Measurements from ENCODE around the gene STK32B.

The STK32B gene

GRCh38 chr4:5460106-5460801 is 409.0 kb downstream of the STK32B start:
- no peak for DNase-seq (ENCODE audit: insufficient read length, low spot score)
- FAIRE-seq, result no peak

GRCh38 chr4:5461477-5461876 is 410.2 kb downstream of the STK32B start:
- no peak for FAIRE-seq
- DNase-seq (ENCODE audit: insufficient read length, low spot score), result no peak

GRCh38 chr4:5462254-5462835 is 411.1 kb downstream of the STK32B start:
- no peak for DNase-seq (ENCODE audit: insufficient read length, low spot score)
- FAIRE-seq, result no peak

- DNase-seq (ENCODE audit: insufficient read length, low spot score) (no peak), FAIRE-seq (no peak)
Observed at GRCh38 chr4:5462896-5463295, 411.6 kb downstream of the STK32B start.

GRCh38 chr4:5463361-5463760 is 412.1 kb downstream of the STK32B start:
- FAIRE-seq (no peak), DNase-seq (ENCODE audit: insufficient read length, low spot score) (no peak)

GRCh38 chr4:5463936-5464650 is 412.8 kb downstream of the STK32B start:
- DNase-seq (ENCODE audit: insufficient read length, low spot score) (no peak), FAIRE-seq (no peak)

- no peak for FAIRE-seq
- DNase-seq (ENCODE audit: insufficient read length, low spot score), result no peak
Observed at GRCh38 chr4:5465529-5465928, 414.2 kb downstream of the STK32B start.

- DNase-seq (ENCODE audit: insufficient read length, low spot score) (no peak), FAIRE-seq (no peak)
Observed at GRCh38 chr4:5465956-5466355, 414.7 kb downstream of the STK32B start.

- FAIRE-seq (no peak), DNase-seq (ENCODE audit: insufficient read length, low spot score) (no peak)
Observed at GRCh38 chr4:5467111-5467510, 415.8 kb downstream of the STK32B start.

- FAIRE-seq (no peak), DNase-seq (ENCODE audit: insufficient read length, low spot score) (no peak)
Observed at GRCh38 chr4:5469151-5469775, 418.0 kb downstream of the STK32B start.

- DNase-seq (ENCODE audit: insufficient read length, low spot score) (no peak), FAIRE-seq (no peak)
Observed at GRCh38 chr4:5469861-5470260, 418.6 kb downstream of the STK32B start.

- FAIRE-seq, result no peak
Observed at GRCh38 chr4:5470318-5471198, 419.3 kb downstream of the STK32B start.

GRCh38 chr4:5471206-5471605 is 419.9 kb downstream of the STK32B start:
- DNase-seq (ENCODE audit: insufficient read length, low spot score) (no peak), FAIRE-seq (no peak)

More at GRCh38 chr4:5470318-5471198, 419.3 kb downstream of the STK32B start:
- no peak for DNase-seq (ENCODE audit: insufficient read length, low spot score)

GRCh38 chr4:5471691-5472090 is 420.4 kb downstream of the STK32B start:
- FAIRE-seq (no peak), DNase-seq (ENCODE audit: insufficient read length, low spot score) (no peak)

GRCh38 chr4:5472160-5472591 is 420.9 kb downstream of the STK32B start:
- DNase-seq (ENCODE audit: insufficient read length, low spot score) (no peak), FAIRE-seq (no peak)

- DNase-seq (ENCODE audit: insufficient read length, low spot score) (no peak), FAIRE-seq (no peak)
Observed at GRCh38 chr4:5473125-5473524, 421.8 kb downstream of the STK32B start.

GRCh38 chr4:5474756-5475155 is 423.5 kb downstream of the STK32B start:
- FAIRE-seq (no peak), DNase-seq (ENCODE audit: insufficient read length, low spot score) (no peak)

GRCh38 chr4:5477613-5478012 is 426.3 kb downstream of the STK32B start:
- FAIRE-seq (no peak), DNase-seq (ENCODE audit: insufficient read length, low spot score) (no peak)

- FAIRE-seq (no peak), DNase-seq (ENCODE audit: insufficient read length, low spot score) (no peak)
Observed at GRCh38 chr4:5478169-5478568, 426.9 kb downstream of the STK32B start.

- no peak for FAIRE-seq
- no peak for DNase-seq (ENCODE audit: insufficient read length, low spot score)
Observed at GRCh38 chr4:5478697-5479096, 427.4 kb downstream of the STK32B start.
